ENCODE results near the gene PRTN3. TPM values are rescaled to one million over a fixed set of nuclear protein-coding genes. Genes with fewer than 3 reads are reported as not detected.
"Not testable (repeated sequence)": the region's sequence is repeated elsewhere in the genome, so short reads cannot be mapped to it uniquely, and the experiment has no call there.

Gene PRTN3
- total and polyA plus RNA-seq, 7 experiments from 2014 or later = 2.7 TPM; not detected in 6

DNA sequence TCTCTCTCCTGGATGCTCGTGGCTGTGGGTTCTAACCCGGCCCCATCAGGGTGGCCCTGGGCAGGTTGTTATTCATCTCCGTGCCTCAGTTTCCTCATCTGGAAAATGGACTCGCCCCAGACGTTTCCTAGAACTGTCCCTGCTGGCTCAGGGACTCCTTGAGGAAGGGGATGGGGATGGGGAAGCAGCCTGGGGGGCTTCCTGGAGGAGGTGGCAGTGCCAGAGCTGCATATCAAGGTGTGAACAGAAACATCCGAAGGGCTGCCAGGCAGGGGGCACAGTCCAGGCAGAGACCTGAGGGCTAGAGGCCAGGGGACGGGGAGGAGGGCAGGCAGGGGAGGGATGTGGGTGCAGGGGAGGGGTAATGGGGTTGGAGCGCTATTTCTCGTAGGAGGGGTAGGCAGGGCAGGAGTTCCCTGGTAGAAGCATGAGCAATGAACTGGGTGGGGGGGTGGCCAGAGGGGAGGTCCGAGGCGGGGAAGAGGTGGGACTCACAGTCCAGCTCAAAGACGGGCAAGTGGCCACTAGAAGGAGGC is 7.7 kb downstream of the PRTN3 start:
- H3K27ac ChIP-seq (ENCODE audit: low read depth, low read length) = no peak overlapping the region
- no peaks in the 10 kb centered on the region for H3K9me3 ChIP-seq (ENCODE audit: control insufficient read depth in 2 of 3, low read length in 3 of 3)
- no peak for DNase-seq
- no peaks in the 10 kb centered on the region for H3K36me3 ChIP-seq (ENCODE audit: control insufficient read depth in 2 of 3, insufficient read depth in 3 of 3, low read length in 3 of 3)
- Mint-ChIP-seq H3K4me1 (peaks cover 0 to 4% (median 0%) of the 10 kb centered on the region in 7 donors), H3K36me3 (peaks cover 0 to 3% (median 0%) of the 10 kb centered on the region in 5 donors), H3K27ac (no peak overlapping the region), H3K27me3 (peaks cover 13 to 44% (median 30%) of the 10 kb centered on the region in 5 donors), H3K9me3 (peaks cover 0 to 2% (median 0%) of the 10 kb centered on the region in 11 donors), H3K4me3 (no peak overlapping the region)
- no peaks in the 10 kb centered on the region for H3K4me1 ChIP-seq (ENCODE audit: control insufficient read depth in 2 of 2, insufficient read depth in 2 of 2, low read length in 2 of 2)
- H3K4me3 ChIP-seq (ENCODE audit: low read length) = no peak overlapping the region
- intact Hi-C loops (cut with micrococcal nuclease) = no loop called here
- H3K27me3 ChIP-seq (ENCODE audit: control insufficient read depth in 2 of 2, insufficient read depth in 2 of 2, low read length in 2 of 2) = peaks cover 2 to 17% of the 10 kb centered on the region in 2 donors
- ATAC-seq = no peak
- CTCF ChIA-PET = interaction anchor here (1.1 kb wide), 1 partner anchor 153 kb away, joined by 3 read pairs; no protein-coding TSS in a partner anchor
- POLR2A ChIA-PET = no interaction called here

DNA sequence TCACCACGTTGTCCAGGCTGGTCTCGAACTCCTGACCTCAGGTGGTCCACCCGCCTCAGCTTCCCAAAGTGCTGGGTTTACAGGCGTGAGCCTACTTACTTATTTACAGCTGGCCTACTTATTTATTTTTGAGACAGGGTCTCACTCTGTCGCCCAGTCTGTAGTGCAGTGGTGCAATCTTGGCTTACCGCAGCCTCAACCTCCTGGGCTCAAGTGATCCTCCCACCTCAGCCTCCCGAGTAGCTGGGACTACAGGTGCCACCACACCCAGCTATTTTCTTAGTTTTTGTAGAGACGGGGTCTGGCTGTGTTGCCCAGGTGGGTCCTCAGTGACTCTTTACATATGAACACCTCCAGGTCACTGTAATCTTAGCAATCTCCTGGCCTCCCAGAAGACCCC is 8.4 kb downstream of the PRTN3 start:
- H3K9me3 ChIP-seq (ENCODE audit: control insufficient read depth in 2 of 3, low read length in 3 of 3); POLR2A ChIA-PET; H3K4me3 ChIP-seq (ENCODE audit: low read length); H3K36me3 ChIP-seq (ENCODE audit: control insufficient read depth in 2 of 3, insufficient read depth in 3 of 3, low read length in 3 of 3); ATAC-seq; H3K4me3 Mint-ChIP-seq; H3K27ac Mint-ChIP-seq; H3K36me3 Mint-ChIP-seq; H3K27ac ChIP-seq (ENCODE audit: low read depth, low read length); H3K9me3 Mint-ChIP-seq; H3K4me1 ChIP-seq (ENCODE audit: control insufficient read depth in 2 of 2, insufficient read depth in 2 of 2, low read length in 2 of 2); H3K4me1 Mint-ChIP-seq; intact Hi-C loops (cut with micrococcal nuclease); DNase-seq: not testable (repeated sequence)
- peaks cover 17 to 44% (median 30%) of the 10 kb centered on the region in 5 donors for H3K27me3 Mint-ChIP-seq
- peaks cover 0 to 15% of the 10 kb centered on the region in 2 donors for H3K27me3 ChIP-seq (ENCODE audit: control insufficient read depth in 2 of 2, insufficient read depth in 2 of 2, low read length in 2 of 2)
- CTCF ChIA-PET = interaction anchor here (1.1 kb wide), 1 partner anchor 152 kb away, joined by 3 read pairs; no protein-coding TSS in a partner anchor

DNA sequence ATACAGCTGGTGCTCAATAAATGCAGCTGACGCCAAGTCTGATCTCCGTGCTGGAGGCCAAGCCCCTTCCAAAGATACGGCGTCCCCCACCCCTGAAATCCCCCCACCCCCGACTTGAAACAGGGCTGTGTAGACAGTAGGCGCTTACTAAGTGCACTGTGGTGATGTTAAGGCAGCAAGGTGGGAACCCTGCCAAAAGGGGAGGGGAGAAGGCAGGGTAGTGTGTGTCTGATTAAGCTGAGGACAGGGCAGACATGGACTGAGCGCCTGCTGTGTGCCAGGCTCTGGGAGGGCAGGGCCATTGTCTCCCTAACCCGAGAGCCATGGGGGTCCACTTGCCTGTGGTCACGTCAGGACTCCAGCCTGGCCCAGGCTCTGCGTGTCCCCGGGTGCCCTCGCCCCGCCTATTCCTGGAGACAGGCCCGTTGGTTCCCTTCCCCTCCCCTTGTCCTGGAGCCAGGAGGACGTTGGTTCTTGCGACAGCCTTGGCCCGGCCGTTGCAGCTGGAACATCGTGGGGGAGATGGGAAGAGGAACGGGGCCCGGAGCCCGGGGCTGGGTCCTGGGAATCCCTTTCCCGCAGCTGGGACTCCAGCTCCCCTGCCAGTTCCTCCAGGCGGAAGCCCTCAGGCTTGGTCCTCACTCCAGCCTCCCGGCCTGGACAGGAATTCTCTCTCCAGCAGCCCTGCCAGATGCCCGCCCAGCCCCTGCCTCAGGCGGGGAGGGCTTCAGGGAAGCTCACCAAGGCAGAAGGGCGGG is 9.6 kb downstream of the PRTN3 start:
- intact Hi-C loops (cut with micrococcal nuclease) = no loop called here
- Mint-ChIP-seq H3K4me3 (no peak overlapping the region), H3K27me3 (peaks cover 14 to 34% (median 21%) of the 10 kb centered on the region in 5 donors), H3K27ac (no peak overlapping the region), H3K9me3 (peaks cover 0 to 2% (median 0%) of the 10 kb centered on the region in 11 donors), H3K4me1 (no peaks in the 10 kb centered on the region), H3K36me3 (no peaks in the 10 kb centered on the region)
- POLR2A ChIA-PET = no interaction called here
- no peaks in the 10 kb centered on the region for H3K4me1 ChIP-seq (ENCODE audit: control insufficient read depth in 2 of 2, insufficient read depth in 2 of 2, low read length in 2 of 2)
- H3K27me3 ChIP-seq (ENCODE audit: control insufficient read depth in 2 of 2, insufficient read depth in 2 of 2, low read length in 2 of 2) = peaks cover 0 to 15% of the 10 kb centered on the region in 2 donors
- no peak overlapping the region for H3K4me3 ChIP-seq (ENCODE audit: low read length)
- CTCF ChIA-PET = interaction anchor here (0.7 to 0.9 kb wide), 2 partner anchors 81 to 279 kb away, joined by 3 to 9 read pairs; no protein-coding TSS in a partner anchor
- no peak for DNase-seq
- H3K9me3 ChIP-seq (ENCODE audit: control insufficient read depth in 2 of 3, low read length in 3 of 3) = no peaks in the 10 kb centered on the region
- ATAC-seq = peak; percentile 31
- no peak overlapping the region for H3K27ac ChIP-seq (ENCODE audit: low read depth, low read length)
- H3K36me3 ChIP-seq (ENCODE audit: control insufficient read depth in 2 of 3, insufficient read depth in 3 of 3, low read length in 3 of 3) = no peaks in the 10 kb centered on the region

DNA sequence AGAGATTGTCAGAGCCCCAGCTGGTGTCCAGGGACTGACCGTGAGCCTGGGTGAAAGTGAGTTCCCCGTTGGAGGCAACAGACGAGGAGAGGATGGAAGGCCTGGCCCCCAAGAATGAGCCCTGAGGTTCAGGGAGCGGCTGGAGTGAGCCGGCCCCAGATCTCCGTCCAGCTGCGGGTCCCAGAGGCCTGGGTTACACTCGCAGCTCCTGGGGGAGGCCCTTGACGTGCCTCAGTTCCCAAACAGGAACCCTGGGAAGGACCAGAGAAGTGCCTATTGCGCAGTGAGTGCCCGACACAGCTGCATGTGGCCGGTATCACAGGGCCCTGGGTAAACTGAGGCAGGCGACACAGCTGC is 10.2 kb downstream of the PRTN3 start:
- ATAC-seq = peak; percentile 8
- no peaks in the 10 kb centered on the region for H3K9me3 Mint-ChIP-seq
- intact Hi-C loops (cut with micrococcal nuclease) = no loop called here
- H3K36me3 Mint-ChIP-seq = no peaks in the 10 kb centered on the region
- Histone ChIP-seq H3K4me3 (ENCODE audit: low read length) (no peak overlapping the region), H3K4me1 (ENCODE audit: control insufficient read depth in 2 of 2, insufficient read depth in 2 of 2, low read length in 2 of 2) (no peaks in the 10 kb centered on the region), H3K27me3 (ENCODE audit: control insufficient read depth in 2 of 2, insufficient read depth in 2 of 2, low read length in 2 of 2) (peaks cover 0 to 11% of the 10 kb centered on the region in 2 donors), H3K36me3 (ENCODE audit: control insufficient read depth in 2 of 3, insufficient read depth in 3 of 3, low read length in 3 of 3) (no peaks in the 10 kb centered on the region), H3K9me3 (ENCODE audit: control insufficient read depth in 2 of 3, low read length in 3 of 3) (no peaks in the 10 kb centered on the region), H3K27ac (ENCODE audit: low read depth, low read length) (no peak overlapping the region)
- ChIA-PET POLR2A (no interaction called here), CTCF (no interaction called here)
- H3K4me3 Mint-ChIP-seq = no peak overlapping the region
- H3K27ac Mint-ChIP-seq = no peak overlapping the region
- no peaks in the 10 kb centered on the region for H3K4me1 Mint-ChIP-seq
- no peak for DNase-seq
- H3K27me3 Mint-ChIP-seq = peaks cover 14 to 29% (median 16%) of the 10 kb centered on the region in 5 donors

DNA sequence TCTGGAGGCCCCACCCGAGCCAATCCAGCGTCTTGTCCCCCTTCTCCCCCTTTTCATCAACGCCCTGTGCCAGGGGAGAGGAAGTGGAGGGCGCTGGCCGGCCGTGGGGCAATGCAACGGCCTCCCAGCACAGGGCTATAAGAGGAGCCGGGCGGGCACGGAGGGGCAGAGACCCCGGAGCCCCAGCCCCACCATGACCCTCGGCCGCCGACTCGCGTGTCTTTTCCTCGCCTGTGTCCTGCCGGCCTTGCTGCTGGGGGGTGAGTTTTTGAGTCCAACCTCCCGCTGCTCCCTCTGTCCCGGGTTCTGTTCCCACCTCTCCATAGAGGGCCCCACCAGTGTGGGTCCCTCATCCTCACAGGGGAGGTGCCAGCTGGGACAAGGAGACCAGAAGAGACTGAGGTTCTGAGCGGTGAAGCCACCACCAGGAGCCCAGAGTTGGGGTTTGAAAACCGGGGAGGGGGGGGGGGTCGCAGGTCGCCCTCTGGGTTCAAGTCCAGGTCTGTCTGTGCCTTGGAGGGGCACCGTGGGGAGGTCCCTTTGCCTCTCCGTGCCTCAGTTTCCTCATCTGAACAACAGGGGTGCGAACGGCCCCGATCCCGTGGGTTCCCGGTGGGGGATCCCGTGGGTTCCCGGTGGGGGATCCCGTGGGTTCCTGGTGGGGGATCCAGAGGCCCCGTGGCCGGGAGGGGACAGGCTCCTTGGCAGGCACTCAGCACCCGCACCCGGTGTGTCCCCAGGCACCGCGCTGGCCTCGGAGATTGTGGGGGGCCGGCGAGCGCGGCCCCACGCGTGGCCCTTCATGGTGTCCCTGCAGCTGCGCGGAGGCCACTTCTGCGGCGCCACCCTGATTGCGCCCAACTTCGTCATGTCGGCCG is 11.6 kb downstream of the PRTN3 start, which contains the start of gene ELANE:
Gene ELANE, plus strand, starts transcription at position 168 of the 878 bp plus-strand sequence. Its CDS starts 26 bp downstream, at position 194.
- ChIA-PET CTCF (no interaction called here), POLR2A (no interaction called here)
- Histone ChIP-seq H3K36me3 (ENCODE audit: control insufficient read depth in 2 of 3, insufficient read depth in 3 of 3, low read length in 3 of 3) (no peaks in the 10 kb centered on the region), H3K27ac (ENCODE audit: low read depth, low read length) (no peak within 1 kb of the TSS), H3K9me3 (ENCODE audit: control insufficient read depth in 2 of 3, low read length in 3 of 3) (no peaks in the 10 kb centered on the region), H3K4me3 (ENCODE audit: low read length) (no peak within 1 kb of the TSS), H3K4me1 (ENCODE audit: control insufficient read depth in 2 of 2, insufficient read depth in 2 of 2, low read length in 2 of 2) (no peaks in the 10 kb centered on the region), H3K27me3 (ENCODE audit: control insufficient read depth in 2 of 2, insufficient read depth in 2 of 2, low read length in 2 of 2) (peaks cover 0 to 10% of the 10 kb centered on the region in 2 donors)
- DNase-seq (no peak), ATAC-seq (no peak)
- no peaks in the 10 kb centered on the region for H3K9me3 Mint-ChIP-seq
- peaks cover 0 to 4% (median 0%) of the 10 kb centered on the region in 7 donors for H3K4me1 Mint-ChIP-seq
- peaks cover 6 to 21% (median 9%) of the 10 kb centered on the region in 5 donors for H3K27me3 Mint-ChIP-seq
- no peaks in the 10 kb centered on the region for H3K36me3 Mint-ChIP-seq
- H3K4me3 Mint-ChIP-seq = no peak within 1 kb of the TSS
- H3K27ac Mint-ChIP-seq = no peak within 1 kb of the TSS
- intact Hi-C loops (cut with micrococcal nuclease) = no loop called here

DNA sequence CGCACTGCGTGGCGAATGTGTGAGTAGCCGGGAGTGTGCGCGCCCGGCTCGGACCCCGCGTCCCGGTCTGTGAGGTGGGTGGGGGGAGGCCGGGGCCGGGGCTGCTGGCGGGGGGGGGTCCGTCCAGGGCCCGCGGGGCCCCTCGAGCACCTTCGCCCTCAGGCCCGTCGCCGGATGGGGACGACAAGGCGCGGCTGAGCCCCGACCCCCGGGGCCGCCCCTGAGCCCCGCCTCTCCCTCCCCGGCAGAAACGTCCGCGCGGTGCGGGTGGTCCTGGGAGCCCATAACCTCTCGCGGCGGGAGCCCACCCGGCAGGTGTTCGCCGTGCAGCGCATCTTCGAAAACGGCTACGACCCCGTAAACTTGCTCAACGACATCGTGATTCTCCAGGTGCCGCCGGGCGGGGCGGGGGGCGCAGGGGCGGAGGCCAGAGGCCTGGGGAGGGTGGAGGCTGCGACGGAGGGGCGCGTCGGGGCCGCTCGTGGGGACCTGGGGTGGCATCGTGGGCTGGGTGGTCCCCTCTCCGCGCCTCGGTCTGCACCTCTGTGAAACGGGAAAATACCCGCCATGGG is 12.3 kb downstream of the PRTN3 start:
- POLR2A ChIA-PET = no interaction called here
- no peaks in the 10 kb centered on the region for H3K9me3 ChIP-seq (ENCODE audit: control insufficient read depth in 2 of 3, low read length in 3 of 3)
- H3K27me3 ChIP-seq (ENCODE audit: control insufficient read depth in 2 of 2, insufficient read depth in 2 of 2, low read length in 2 of 2) = peaks cover 0 to 8% of the 10 kb centered on the region in 2 donors
- H3K27ac ChIP-seq (ENCODE audit: low read depth, low read length) = no peak overlapping the region
- DNase-seq = peak in 1 of 9 donors; percentile 6
- peaks cover 0 to 8% (median 0%) of the 10 kb centered on the region in 7 donors for H3K4me1 Mint-ChIP-seq
- H3K4me3 ChIP-seq (ENCODE audit: low read length) = no peak overlapping the region
- no peaks in the 10 kb centered on the region for H3K36me3 ChIP-seq (ENCODE audit: control insufficient read depth in 2 of 3, insufficient read depth in 3 of 3, low read length in 3 of 3)
- H3K36me3 Mint-ChIP-seq = no peaks in the 10 kb centered on the region
- peaks cover 0 to 18% (median 8%) of the 10 kb centered on the region in 5 donors for H3K27me3 Mint-ChIP-seq
- CTCF ChIA-PET = no interaction called here
- ATAC-seq = no peak
- H3K4me3 Mint-ChIP-seq = no peak overlapping the region
- H3K4me1 ChIP-seq (ENCODE audit: control insufficient read depth in 2 of 2, insufficient read depth in 2 of 2, low read length in 2 of 2) = no peaks in the 10 kb centered on the region
- H3K27ac Mint-ChIP-seq = no peak overlapping the region
- peaks cover 0 to 2% (median 0%) of the 10 kb centered on the region in 11 donors for H3K9me3 Mint-ChIP-seq
- intact Hi-C loops (cut with micrococcal nuclease) = no loop called here

All from naive thymus-derived CD4-positive, alpha-beta T cell (primary cell).